ENCODE measurements around the gene GHITM. TPM values are rescaled to one million over a fixed set of nuclear protein-coding genes. Genes with fewer than 3 reads are reported as not detected.

The GHITM gene
- 109 TPM for total RNA-seq
- long read RNA-seq, transcript GHITM-201 (9 exons, 2,128 nt), result major isoform, 337 of 377 reads
- long read RNA-seq, partial matches to known transcripts, result 32 of 377 reads
- long read RNA-seq, other reads (novel, unspliced or antisense), result 8 of 377 reads

- TF ChIP-seq, protein P1, sequence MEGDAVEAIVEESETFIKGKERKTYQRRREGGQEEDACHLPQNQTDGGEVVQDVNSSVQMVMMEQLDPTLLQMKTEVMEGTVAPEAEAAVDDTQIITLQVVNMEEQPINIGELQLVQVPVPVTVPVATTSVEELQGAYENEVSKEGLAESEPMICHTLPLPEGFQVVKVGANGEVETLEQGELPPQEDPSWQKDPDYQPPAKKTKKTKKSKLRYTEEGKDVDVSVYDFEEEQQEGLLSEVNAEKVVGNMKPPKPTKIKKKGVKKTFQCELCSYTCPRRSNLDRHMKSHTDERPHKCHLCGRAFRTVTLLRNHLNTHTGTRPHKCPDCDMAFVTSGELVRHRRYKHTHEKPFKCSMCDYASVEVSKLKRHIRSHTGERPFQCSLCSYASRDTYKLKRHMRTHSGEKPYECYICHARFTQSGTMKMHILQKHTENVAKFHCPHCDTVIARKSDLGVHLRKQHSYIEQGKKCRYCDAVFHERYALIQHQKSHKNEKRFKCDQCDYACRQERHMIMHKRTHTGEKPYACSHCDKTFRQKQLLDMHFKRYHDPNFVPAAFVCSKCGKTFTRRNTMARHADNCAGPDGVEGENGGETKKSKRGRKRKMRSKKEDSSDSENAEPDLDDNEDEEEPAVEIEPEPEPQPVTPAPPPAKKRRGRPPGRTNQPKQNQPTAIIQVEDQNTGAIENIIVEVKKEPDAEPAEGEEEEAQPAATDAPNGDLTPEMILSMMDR (IDR thresholded peaks at IDR 0.05), result peak; percentile 43
- DNase-seq (peak; percentile 99), ATAC-seq (peak; percentile 99)
- intact Hi-C loops (cut with DNase I), result no loop called here
- peak within 1 kb of the TSS; percentile 93 for H3K4me3 ChIP-seq
- H3K27ac ChIP-seq, result peak within 1 kb of the TSS; percentile 99
- peaks cover 30% of the 10 kb centered on the region for H3K36me3 ChIP-seq
- peaks cover 21% of the 10 kb centered on the region for H3K4me1 ChIP-seq
- H3K9me3 ChIP-seq, result no peaks in the 10 kb centered on the region
- no peaks in the 10 kb centered on the region for H3K27me3 ChIP-seq (ENCODE audit: low read depth)
Measured at GRCh38 chr10:84139126-84140035, at the start of gene GHITM. TSS of gene GHITM (plus strand) at chr10:84139509. CDS start at chr10:84141501, 1,992 bp downstream.

DNA sequence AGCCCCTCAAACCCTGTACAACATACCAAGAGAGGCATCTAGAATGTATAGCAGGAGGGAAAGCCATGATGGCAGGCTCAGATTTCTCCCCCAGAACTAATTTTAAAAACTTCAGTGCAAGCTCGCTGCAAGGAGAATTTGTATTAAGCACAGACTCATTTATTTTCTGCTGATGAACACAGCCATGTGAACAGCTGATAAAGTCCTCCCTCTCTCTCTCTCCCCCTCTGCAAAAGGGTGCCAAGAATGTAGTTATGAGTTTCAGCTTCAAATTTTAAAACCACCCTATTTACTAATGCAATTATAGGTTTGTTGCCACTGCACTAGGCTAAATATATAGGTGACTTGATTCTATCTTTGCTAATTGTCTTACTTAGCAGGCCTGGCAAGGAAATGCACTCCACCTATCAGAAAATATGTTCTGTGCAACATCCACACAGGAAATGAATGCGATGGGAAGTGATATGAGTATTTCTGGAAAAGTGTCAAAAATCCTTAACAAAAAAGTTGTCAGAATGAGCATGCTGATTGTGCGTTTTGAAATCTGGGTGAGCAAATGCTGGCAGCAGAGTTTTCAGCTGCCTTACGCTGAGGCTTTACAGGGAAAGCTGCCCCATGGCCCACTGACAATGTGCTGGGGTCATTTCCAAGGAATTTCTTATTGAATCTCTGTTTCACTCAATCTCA is 43.4 kb upstream of the GHITM start:
- DNase-seq, result no peak

DNA sequence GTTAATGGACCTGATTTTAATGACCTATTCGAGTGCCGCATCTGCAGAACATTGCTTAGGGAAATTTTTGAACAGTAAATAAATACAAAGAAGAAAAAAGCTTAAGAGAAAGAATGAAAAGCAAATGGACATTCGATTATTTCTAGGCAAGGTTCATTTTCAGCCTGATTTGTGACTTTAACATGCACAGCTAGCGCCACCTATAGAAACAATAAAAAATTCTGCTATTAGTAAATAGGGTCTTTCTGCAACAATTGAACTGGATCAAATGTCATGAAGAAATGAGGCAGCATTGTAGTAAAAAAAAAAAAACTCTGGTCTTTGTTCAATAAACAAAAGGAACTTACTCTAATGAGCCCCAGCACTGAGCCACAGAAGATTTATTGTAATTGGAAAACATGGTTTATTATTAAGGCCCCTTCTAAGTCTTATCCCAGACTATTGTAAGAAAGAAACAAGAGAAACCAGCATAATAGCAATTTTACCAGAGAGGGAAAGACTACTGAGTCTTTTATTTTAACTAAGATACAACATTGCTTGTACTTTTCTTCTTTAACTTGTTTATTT is 41.4 kb upstream of the GHITM start:
- TF ChIP-seq, protein P1 (IDR thresholded peaks at IDR 0.05), result peak; percentile 29
- no peaks in the 10 kb centered on the region for H3K9me3 ChIP-seq
- no peaks in the 10 kb centered on the region for H3K36me3 ChIP-seq
- DNase-seq (no peak), ATAC-seq (no peak)
- no peaks in the 10 kb centered on the region for H3K27me3 ChIP-seq (ENCODE audit: low read depth)
- intact Hi-C loops (cut with DNase I), result no loop called here
- no peak overlapping the region for H3K27ac ChIP-seq
- H3K4me1 ChIP-seq, result peaks cover 10% of the 10 kb centered on the region
- H3K4me3 ChIP-seq, result no peak overlapping the region

More for the DNA sequence above, 43.4 kb upstream of the GHITM start:
- no peak for ATAC-seq
- Histone ChIP-seq H3K9me3 (no peaks in the 10 kb centered on the region), H3K27ac (no peak overlapping the region), H3K36me3 (no peaks in the 10 kb centered on the region), H3K4me3 (no peak overlapping the region), H3K4me1 (peaks cover 10% of the 10 kb centered on the region), H3K27me3 (ENCODE audit: low read depth) (no peaks in the 10 kb centered on the region)
- intact Hi-C loops (cut with DNase I), result no loop called here
- TF ChIP-seq, protein P1 (IDR thresholded peaks at IDR 0.05), result no peak

GRCh38 chr10:84098667-84099066 is 40.6 kb upstream of the GHITM start:
- no peak for ATAC-seq
- intact Hi-C loops (cut with DNase I), result no loop called here
- TF ChIP-seq, protein P1 (IDR thresholded peaks at IDR 0.05), result no peak
- no peak overlapping the region for H3K27ac ChIP-seq
- H3K27me3 ChIP-seq (ENCODE audit: low read depth), result no peaks in the 10 kb centered on the region
- no peak overlapping the region for H3K4me3 ChIP-seq
- no peaks in the 10 kb centered on the region for H3K9me3 ChIP-seq
- no peaks in the 10 kb centered on the region for H3K36me3 ChIP-seq
- H3K4me1 ChIP-seq, result peaks cover 10% of the 10 kb centered on the region
- no peak for DNase-seq

GRCh38 chr10:84101042-84101441 is 38.3 kb upstream of the GHITM start:
- Histone ChIP-seq H3K27me3 (ENCODE audit: low read depth) (no peaks in the 10 kb centered on the region), H3K4me1 (peaks cover 4% of the 10 kb centered on the region), H3K9me3 (no peaks in the 10 kb centered on the region), H3K4me3 (no peak overlapping the region), H3K36me3 (no peaks in the 10 kb centered on the region), H3K27ac (no peak overlapping the region)
- ATAC-seq (no peak), DNase-seq (no peak)
- TF ChIP-seq, protein P1 (IDR thresholded peaks at IDR 0.05), result no peak
- intact Hi-C loops (cut with DNase I), result no loop called here

Measured in lower lobe of right lung (tissue), 2 donors.